ENCODE measurements around the gene LAYN. TPM values are rescaled to one million over a fixed set of nuclear protein-coding genes. Genes with fewer than 3 reads are reported as not detected.

The LAYN gene
- polyA plus RNA-seq, 1 of the 3 experiments (the other 2 are of a cell fraction): 366 TPM

GRCh38 chr11:111565114-111565720 lies 24.7 kb downstream of the LAYN start:
- Histone ChIP-seq H3K79me2 (ENCODE audit: insufficient read depth) (no peaks in the 10 kb centered on the region), H3K9me3 (no peaks in the 10 kb centered on the region), H4K20me1 (ENCODE audit: insufficient read depth) (no peaks in the 10 kb centered on the region), H3K4me3 (ENCODE audit: low read depth in 2 of 2, low read length in 1 of 2) (no peak overlapping the region; a peak in 1 of 4 replicates), H3K27ac (ENCODE audit: low read depth in 2 of 2, low read length in 1 of 2) (peak overlapping the region in 1 of 2 experiments; percentile 56; a peak in 2 of 4 replicates), H3K9ac (no peak overlapping the region), H3K9me2 (no peaks in the 10 kb centered on the region), H3K4me2 (no peak overlapping the region), H2AFZ (ENCODE audit: low read depth) (no peak overlapping the region), H3K27me3 (ENCODE audit: insufficient read depth) (no peaks in the 10 kb centered on the region), H3F3A (replicated peaks; ENCODE audit: insufficient read depth) (peaks cover 55% of the 10 kb centered on the region), H3K4me1 (ENCODE audit: control insufficient read depth in 1 of 2, insufficient read depth in 2 of 2, low read depth in 1 of 2, low read length in 1 of 2) (peaks cover 11 to 22% of the 10 kb centered on the region in 2 experiments; a peak in 3 of 4 replicates), H3K36me3 (replicated peaks in 1 of 2; ENCODE audit: control insufficient read depth in 1 of 2, insufficient read depth in 2 of 2, low read length in 1 of 2) (peaks cover 15 to 34% of the 10 kb centered on the region in 2 experiments)
- WGBS (ENCODE audit: low lambda C conversion rate): 66% methylated on average over 4 of the region's 4 CpGs
- POLR2A ChIA-PET: no interaction called here
- DNase-seq: peak; percentile 48
- CTCF ChIA-PET: interaction anchor here (0.7 to 2.4 kb wide), 11 partner anchors 11 to 276 kb away, joined by 3 to 16 read pairs (median 4); no protein-coding TSS in a partner anchor
- TF ChIP-seq SMC3 (IDR thresholded peaks at IDR 0.05; ENCODE audit: low read depth, low read length): peak; percentile 76
- TF ChIP-seq EZH2phosphoT487 (IDR thresholded peaks at IDR 0.05; ENCODE audit: borderline replicate concordance, low read depth): no peak
- peak; percentile 39; the same call in 1 of the 2 replicates for TF ChIP-seq SIN3A (IDR thresholded peaks at IDR 0.05; ENCODE audit: borderline replicate concordance, low read depth, low read length)
- TF ChIP-seq JUND (IDR thresholded peaks at IDR 0.05): 0 out of 2 replicates have a peak, but pooled peaks have one; percentile 2
- peak; percentile 89 for TF ChIP-seq RAD21 (IDR thresholded peaks at IDR 0.05; ENCODE audit: low read length)
- TF ChIP-seq NFIC (IDR thresholded peaks at IDR 0.05; ENCODE audit: borderline replicate concordance): peak; percentile 27; the same call in 1 of the 2 replicates
- TF ChIP-seq, protein P1, sequence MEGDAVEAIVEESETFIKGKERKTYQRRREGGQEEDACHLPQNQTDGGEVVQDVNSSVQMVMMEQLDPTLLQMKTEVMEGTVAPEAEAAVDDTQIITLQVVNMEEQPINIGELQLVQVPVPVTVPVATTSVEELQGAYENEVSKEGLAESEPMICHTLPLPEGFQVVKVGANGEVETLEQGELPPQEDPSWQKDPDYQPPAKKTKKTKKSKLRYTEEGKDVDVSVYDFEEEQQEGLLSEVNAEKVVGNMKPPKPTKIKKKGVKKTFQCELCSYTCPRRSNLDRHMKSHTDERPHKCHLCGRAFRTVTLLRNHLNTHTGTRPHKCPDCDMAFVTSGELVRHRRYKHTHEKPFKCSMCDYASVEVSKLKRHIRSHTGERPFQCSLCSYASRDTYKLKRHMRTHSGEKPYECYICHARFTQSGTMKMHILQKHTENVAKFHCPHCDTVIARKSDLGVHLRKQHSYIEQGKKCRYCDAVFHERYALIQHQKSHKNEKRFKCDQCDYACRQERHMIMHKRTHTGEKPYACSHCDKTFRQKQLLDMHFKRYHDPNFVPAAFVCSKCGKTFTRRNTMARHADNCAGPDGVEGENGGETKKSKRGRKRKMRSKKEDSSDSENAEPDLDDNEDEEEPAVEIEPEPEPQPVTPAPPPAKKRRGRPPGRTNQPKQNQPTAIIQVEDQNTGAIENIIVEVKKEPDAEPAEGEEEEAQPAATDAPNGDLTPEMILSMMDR (IDR thresholded peaks at IDR 0.05): peak; percentile 89
- no peak; the same call in 1 of the 2 replicates for TF ChIP-seq PBX3 (IDR thresholded peaks at IDR 0.05)

DNA sequence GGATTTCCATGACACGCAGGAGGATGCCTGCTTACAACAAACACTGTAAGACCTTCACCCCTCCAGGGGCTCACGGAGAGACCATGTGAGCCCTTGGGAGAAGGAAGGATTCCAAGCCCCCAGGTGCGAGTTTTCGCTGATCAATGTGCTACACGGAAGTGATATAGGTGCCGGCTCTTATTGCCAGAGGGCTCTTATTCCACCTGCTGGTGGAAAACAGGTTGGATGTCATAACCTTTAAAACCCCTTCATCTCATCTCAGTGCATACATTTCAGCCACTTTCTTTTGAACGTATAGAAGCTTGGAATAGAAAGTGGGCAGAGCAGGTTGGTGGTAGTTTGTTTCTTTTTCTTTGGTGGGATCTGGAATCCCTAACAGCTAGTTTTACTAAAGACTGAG lies 25.8 kb downstream of the LAYN start:
- Histone ChIP-seq H3K27me3 (ENCODE audit: insufficient read depth) (no peaks in the 10 kb centered on the region), H3K9me2 (no peaks in the 10 kb centered on the region), H4K20me1 (ENCODE audit: insufficient read depth) (no peaks in the 10 kb centered on the region), H3K4me1 (ENCODE audit: control insufficient read depth in 1 of 2, insufficient read depth in 2 of 2, low read depth in 1 of 2, low read length in 1 of 2) (peaks cover 3 to 22% of the 10 kb centered on the region in 2 experiments; a peak in 3 of 4 replicates), H3K36me3 (replicated peaks in 1 of 2; ENCODE audit: control insufficient read depth in 1 of 2, insufficient read depth in 2 of 2, low read length in 1 of 2) (peaks cover 7 to 25% of the 10 kb centered on the region in 2 experiments), H3F3A (replicated peaks; ENCODE audit: insufficient read depth) (peaks cover 44% of the 10 kb centered on the region), H3K4me3 (ENCODE audit: low read depth in 2 of 2, low read length in 1 of 2) (no peak overlapping the region), H3K27ac (ENCODE audit: low read depth in 2 of 2, low read length in 1 of 2) (no peak overlapping the region), H3K9ac (no peak overlapping the region), H3K4me2 (no peak overlapping the region), H3K79me2 (ENCODE audit: insufficient read depth) (no peaks in the 10 kb centered on the region), H3K9me3 (no peaks in the 10 kb centered on the region), H2AFZ (ENCODE audit: low read depth) (no peak overlapping the region)
- TF ChIP-seq JUND (IDR thresholded peaks at IDR 0.05) (no peak), POLR2AphosphoS5 (IDR thresholded peaks at IDR 0.05; ENCODE audit: low read depth, low read length) (0 out of 2 replicates have a peak, but pooled peaks have one; percentile 40)
- no peak for DNase-seq
- POLR2A ChIA-PET: no interaction called here
- CTCF ChIA-PET: interaction anchor here (0.5 to 2.7 kb wide), 16 partner anchors 18 to 365 kb away, joined by 3 to 21 read pairs (median 4); no protein-coding TSS in a partner anchor
- WGBS (ENCODE audit: low lambda C conversion rate): 95% methylated on average over 7 of the region's 7 CpGs
